ENCODE data around the gene SPTLC1. TPM values are rescaled to one million over a fixed set of nuclear protein-coding genes. Genes with fewer than 3 reads are reported as not detected.

The SPTLC1 gene
- total and polyA plus RNA-seq, 2 of the 13 experiments (the other 11 are each of a cell fraction or from before 2014, with no cell fraction given) = 56.2 to 72.5 TPM

GRCh38 chr9:92138157-92138959, 23.1 kb upstream of the SPTLC1 start (continued):
- TF ChIP-seq ZHX1 (CRISPR knock-in tag; IDR thresholded peaks at IDR 0.05; ENCODE audit: low read depth) (no peak), YY1 (IDR thresholded peaks at IDR 0.05; ENCODE audit: insufficient read depth, insufficient replicate concordance, low read depth, low read length) (peak; percentile 50), ZNF761 (CRISPR knock-in tag; conservative IDR thresholded peaks at IDR 0.05) (no peak; the same call in 1 of the 2 replicates), ZNF841 (CRISPR knock-in tag; IDR thresholded peaks at IDR 0.05; ENCODE audit: borderline replicate concordance) (no peak), ZBTB37 (CRISPR knock-in tag; IDR thresholded peaks at IDR 0.05) (no peak), ZNF747 (CRISPR knock-in tag; IDR thresholded peaks at IDR 0.05; ENCODE audit: borderline replicate concordance) (no peak; the same call in 1 of the 2 replicates), CSRNP2 (CRISPR knock-in tag; conservative IDR thresholded peaks at IDR 0.05; ENCODE audit: low read depth) (no peak), ZNF225 (CRISPR knock-in tag; IDR thresholded peaks at IDR 0.05) (peak; percentile 75; the same call in 1 of the 2 replicates), ZNF576 (CRISPR knock-in tag; IDR thresholded peaks at IDR 0.05) (no peak), BCLAF1 (IDR thresholded peaks at IDR 0.05) (no peak), ZNF674 (CRISPR knock-in tag; IDR thresholded peaks at IDR 0.05; ENCODE audit: low read depth) (no peak), ZNF562 (CRISPR knock-in tag; IDR thresholded peaks at IDR 0.05; ENCODE audit: borderline replicate concordance) (no peak), MXD3 (CRISPR knock-in tag; IDR thresholded peaks at IDR 0.05) (peak; percentile 73; the same call in 1 of the 2 replicates), TIGD3 (CRISPR knock-in tag; IDR thresholded peaks at IDR 0.05; ENCODE audit: borderline replicate concordance) (no peak), ZNF598 (CRISPR knock-in tag; IDR thresholded peaks at IDR 0.05; ENCODE audit: borderline replicate concordance) (peak; percentile 30; the same call in 1 of the 2 replicates), ELF3 (CRISPR knock-in tag; IDR thresholded peaks at IDR 0.05) (0 out of 2 replicates have a peak, but pooled peaks have one; percentile 9)
